ENCODE measurements around the gene PFKFB4.

Gene PFKFB4

GRCh38 chr3:48588230-48588629 is 31.6 kb upstream of the PFKFB4 start:
- TF ChIP-seq MYC (IDR thresholded peaks at IDR 0.05; ENCODE audit: low read depth, low read length) (no peak), MAX (IDR thresholded peaks at IDR 0.05; ENCODE audit: low read depth, low read length) (no peak), POLR2A (IDR thresholded peaks at IDR 0.05; ENCODE audit: extremely low read depth, insufficient read length) (no peak), CTCF (IDR thresholded peaks at IDR 0.05; ENCODE audit: low read depth, low read length) (no peak)
- no peak for DNase-seq (ENCODE audit: low read depth)
- H3K4me3 ChIP-seq (ENCODE audit: low read depth, low read length) = no peak overlapping the region

- no peak for TF ChIP-seq POLR2A (IDR thresholded peaks at IDR 0.05; ENCODE audit: extremely low read depth, insufficient read length)
- TF ChIP-seq CTCF (IDR thresholded peaks at IDR 0.05; ENCODE audit: low read depth, low read length) = no peak
- TF ChIP-seq MYC (IDR thresholded peaks at IDR 0.05; ENCODE audit: low read depth, low read length) = no peak
- TF ChIP-seq MAX (IDR thresholded peaks at IDR 0.05; ENCODE audit: low read depth, low read length) = no peak
- DNase-seq (ENCODE audit: low read depth) = no peak
- H3K4me3 ChIP-seq (ENCODE audit: low read depth, low read length) = no peak overlapping the region
Measured at GRCh38 chr3:48587686-48588085, 31.1 kb upstream of the PFKFB4 start.

- H3K4me3 ChIP-seq (ENCODE audit: low read depth, low read length) = no peak overlapping the region
- DNase-seq (ENCODE audit: low read depth) = no peak
- TF ChIP-seq POLR2A (IDR thresholded peaks at IDR 0.05; ENCODE audit: extremely low read depth, insufficient read length) (no peak), CTCF (IDR thresholded peaks at IDR 0.05; ENCODE audit: low read depth, low read length) (no peak), MYC (IDR thresholded peaks at IDR 0.05; ENCODE audit: low read depth, low read length) (no peak), MAX (IDR thresholded peaks at IDR 0.05; ENCODE audit: low read depth, low read length) (no peak)
Measured at GRCh38 chr3:48585411-48585810, 28.8 kb upstream of the PFKFB4 start.

- no peak for DNase-seq (ENCODE audit: low read depth)
Measured at GRCh38 chr3:48584836-48585235, 28.2 kb upstream of the PFKFB4 start.

GRCh38 chr3:48581621-48582481 is 25.2 kb upstream of the PFKFB4 start:
- no peak for DNase-seq (ENCODE audit: low read depth)
- no peak overlapping the region for H3K4me3 ChIP-seq (ENCODE audit: low read depth, low read length)
- TF ChIP-seq POLR2A (IDR thresholded peaks at IDR 0.05; ENCODE audit: extremely low read depth, insufficient read length) (no peak), CTCF (IDR thresholded peaks at IDR 0.05; ENCODE audit: low read depth, low read length) (no peak), MAX (IDR thresholded peaks at IDR 0.05; ENCODE audit: low read depth, low read length) (no peak), MYC (IDR thresholded peaks at IDR 0.05; ENCODE audit: low read depth, low read length) (no peak)

More at GRCh38 chr3:48584836-48585235, 28.2 kb upstream of the PFKFB4 start:
- H3K4me3 ChIP-seq (ENCODE audit: low read depth, low read length) = no peak overlapping the region
- no peak for TF ChIP-seq POLR2A (IDR thresholded peaks at IDR 0.05; ENCODE audit: extremely low read depth, insufficient read length)
- no peak for TF ChIP-seq MAX (IDR thresholded peaks at IDR 0.05; ENCODE audit: low read depth, low read length)
- TF ChIP-seq CTCF (IDR thresholded peaks at IDR 0.05; ENCODE audit: low read depth, low read length) = no peak
- no peak for TF ChIP-seq MYC (IDR thresholded peaks at IDR 0.05; ENCODE audit: low read depth, low read length)
